Bone marrow (tissue), 2 donors: ENCODE results near the gene NOG.

Source experiments
- DNase-seq, 2 donors: peaks; one replicate each; lab custom pipeline; 2025; lab: John Stamatoyannopoulos, UW

NOG gene

DNA sequence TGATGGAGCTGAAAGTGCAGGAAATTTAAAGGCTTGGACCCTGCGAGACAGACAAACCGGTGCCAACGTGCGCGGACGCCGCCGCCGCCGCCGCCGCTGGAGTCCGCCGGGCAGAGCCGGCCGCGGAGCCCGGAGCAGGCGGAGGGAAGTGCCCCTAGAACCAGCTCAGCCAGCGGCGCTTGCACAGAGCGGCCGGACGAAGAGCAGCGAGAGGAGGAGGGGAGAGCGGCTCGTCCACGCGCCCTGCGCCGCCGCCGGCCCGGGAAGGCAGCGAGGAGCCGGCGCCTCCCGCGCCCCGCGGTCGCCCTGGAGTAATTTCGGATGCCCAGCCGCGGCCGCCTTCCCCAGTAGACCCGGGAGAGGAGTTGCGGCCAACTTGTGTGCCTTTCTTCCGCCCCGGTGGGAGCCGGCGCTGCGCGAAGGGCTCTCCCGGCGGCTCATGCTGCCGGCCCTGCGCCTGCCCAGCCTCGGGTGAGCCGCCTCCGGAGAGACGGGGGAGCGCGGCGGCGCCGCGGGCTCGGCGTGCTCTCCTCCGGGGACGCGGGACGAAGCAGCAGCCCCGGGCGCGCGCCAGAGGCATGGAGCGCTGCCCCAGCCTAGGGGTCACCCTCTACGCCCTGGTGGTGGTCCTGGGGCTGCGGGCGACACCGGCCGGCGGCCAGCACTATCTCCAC is at the start of gene NOG:
Gene NOG, plus strand, starts transcription at position 54 of the 674 bp plus-strand sequence. Its CDS starts 525 bp downstream, at position 579.
- DNase-seq: peak in 1 of 2 donors; percentile 52

DNA sequence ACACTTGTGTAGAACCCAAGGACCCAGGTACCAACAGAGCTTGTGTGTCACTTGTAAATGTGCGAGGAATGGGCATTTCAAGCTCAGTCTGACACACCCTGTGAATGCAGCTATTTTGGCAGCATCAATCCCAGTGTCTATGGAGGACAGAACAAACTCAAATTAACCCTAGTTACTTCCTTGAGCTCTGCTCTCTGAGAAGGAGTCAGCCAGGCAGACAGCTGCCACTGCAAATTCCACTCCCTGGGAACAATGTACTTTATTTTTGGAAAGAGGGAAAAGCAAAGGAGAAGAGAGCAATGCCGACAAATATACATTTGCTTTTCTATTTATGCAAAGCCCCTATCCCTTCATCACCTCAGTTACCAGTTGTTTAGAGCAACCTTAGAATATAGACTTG is 48.4 kb upstream of the NOG start:
- no peak for DNase-seq

DNA sequence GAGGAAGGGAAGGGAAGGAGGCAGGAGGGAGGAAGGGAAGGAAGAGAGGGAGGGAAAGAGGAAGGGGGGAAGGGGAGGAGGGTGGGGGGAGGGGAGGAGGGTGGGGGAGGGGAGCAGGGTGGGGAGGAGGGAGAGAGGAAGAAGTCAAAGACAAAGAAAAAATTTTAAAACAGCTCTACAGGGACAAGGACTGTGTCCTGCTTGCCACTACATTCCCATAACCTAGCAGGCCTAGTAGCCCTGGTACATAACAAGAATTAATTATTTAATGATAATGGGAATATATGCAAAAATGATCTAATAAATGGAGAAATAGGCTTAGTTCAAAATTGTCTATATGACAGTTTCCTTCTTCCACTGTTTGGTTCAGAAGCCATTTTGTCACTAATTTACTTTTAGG is 47.6 kb upstream of the NOG start:
- DNase-seq: no peak

DNA sequence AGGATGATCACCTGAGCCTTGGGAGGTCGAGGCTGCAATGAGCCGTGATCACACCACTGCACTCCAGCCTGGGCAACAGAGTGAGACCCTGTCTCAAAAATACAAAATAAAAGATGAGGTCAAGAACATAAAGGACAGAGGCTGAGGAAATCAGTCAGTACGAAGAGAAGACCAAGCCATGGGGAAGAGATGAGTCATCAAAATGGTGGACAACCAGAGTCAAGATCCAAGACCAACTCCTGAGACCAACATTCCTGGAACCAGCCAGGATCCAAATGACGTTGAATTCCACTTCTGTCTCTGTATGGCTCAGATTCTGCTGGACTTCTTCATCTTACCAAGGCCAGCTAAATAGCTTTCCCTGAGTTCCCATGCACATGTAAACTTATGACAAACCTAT is 44.8 kb upstream of the NOG start:
- no peak for DNase-seq

DNA sequence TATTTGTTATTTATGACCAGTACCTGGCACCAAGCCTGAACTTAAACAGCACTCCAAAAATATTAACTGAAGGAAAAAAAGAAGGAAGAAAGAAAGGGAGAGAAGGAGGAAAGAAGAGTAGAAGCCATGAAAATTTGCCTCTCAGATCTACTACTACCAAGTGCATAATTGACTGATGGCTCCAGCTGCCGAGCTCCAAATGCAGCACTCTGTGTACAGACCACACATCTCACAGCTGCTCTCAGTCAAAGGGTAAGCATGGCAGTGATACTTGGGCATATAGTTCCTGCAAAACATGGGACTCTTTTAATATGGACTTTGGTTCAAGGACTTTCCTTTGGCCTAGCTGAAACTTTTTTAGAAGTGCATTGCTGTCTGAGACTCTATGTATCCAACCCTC is 44.0 kb upstream of the NOG start:
- no peak for DNase-seq

DNA sequence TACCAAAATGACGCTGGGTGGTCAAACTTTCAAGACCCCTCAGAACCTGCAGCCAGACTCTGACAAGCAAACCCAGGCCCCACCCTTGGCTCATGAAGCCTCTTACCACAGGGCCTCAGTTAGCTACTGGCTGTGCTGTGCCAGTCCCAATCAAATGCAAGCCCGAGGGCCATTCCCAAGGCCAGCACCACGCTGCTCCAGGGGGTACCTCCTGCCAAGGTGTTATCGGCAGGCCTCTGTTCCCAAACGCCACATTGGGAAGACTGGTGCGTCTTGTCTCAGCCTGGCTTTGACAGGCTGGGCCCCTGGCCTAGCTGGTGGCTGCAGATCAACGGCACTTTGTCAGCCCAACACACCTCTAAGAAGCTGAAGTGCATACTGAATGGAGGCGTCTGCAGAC is 35.8 kb upstream of the NOG start:
- DNase-seq: no peak

DNA sequence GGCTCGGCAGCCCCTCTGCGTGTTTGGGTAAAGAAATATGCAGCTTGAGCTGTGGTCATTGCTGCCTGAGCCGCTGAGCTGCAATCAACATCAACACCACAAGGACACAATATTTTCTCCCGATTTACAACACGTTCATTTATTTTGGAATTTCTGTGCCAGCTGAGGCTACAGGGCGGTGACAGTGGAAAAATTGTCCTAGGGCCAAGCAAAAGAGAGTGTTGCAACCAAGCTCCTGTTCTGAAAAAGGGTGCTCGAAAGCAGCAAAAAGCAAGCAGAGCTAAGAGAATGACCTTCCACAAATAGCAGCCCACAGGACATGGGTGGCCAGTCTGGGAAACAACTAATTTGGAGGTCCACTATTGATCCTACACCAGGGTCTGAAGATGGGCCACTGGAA is 35.4 kb upstream of the NOG start:
- DNase-seq: no peak

DNA sequence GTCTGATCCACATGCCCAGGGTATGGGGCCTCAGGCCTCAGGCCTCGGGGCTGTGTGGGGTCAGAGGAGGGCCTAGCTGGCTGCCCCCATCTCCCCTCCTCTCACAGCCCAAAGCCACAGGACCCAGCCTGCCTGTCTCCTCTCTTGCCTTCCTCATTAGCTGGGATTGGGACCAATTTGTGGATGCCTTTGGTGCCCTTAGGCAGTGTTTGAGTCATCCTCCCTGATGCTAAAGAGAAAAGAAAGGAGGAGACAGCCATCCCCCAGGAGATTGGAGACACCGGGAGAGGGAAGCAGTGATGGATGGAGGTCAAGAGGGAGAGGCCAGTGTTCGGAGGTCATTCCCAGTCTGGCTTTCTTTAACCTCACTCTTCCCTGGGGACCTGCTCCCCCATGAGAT is 23.3 kb upstream of the NOG start:
- no peak for DNase-seq

DNA sequence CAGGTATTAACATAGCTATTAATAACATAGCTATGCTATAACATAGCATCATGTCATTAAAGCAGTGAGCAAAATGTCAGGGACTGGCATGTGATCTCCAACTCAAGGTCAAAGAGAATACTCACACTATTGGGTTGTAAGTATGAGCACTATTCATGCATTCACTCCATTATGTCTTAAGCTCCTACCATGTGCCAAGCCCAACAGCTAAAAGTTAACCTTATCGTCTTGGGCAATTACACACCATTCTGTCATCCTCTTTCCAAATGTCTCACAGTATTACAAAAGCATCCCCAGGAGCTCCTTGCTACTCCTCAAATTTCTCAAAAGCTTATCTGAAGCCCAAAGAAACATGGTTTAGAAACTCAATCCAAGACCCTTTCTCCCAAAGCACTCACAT is 22.0 kb upstream of the NOG start:
- no peak for DNase-seq

DNA sequence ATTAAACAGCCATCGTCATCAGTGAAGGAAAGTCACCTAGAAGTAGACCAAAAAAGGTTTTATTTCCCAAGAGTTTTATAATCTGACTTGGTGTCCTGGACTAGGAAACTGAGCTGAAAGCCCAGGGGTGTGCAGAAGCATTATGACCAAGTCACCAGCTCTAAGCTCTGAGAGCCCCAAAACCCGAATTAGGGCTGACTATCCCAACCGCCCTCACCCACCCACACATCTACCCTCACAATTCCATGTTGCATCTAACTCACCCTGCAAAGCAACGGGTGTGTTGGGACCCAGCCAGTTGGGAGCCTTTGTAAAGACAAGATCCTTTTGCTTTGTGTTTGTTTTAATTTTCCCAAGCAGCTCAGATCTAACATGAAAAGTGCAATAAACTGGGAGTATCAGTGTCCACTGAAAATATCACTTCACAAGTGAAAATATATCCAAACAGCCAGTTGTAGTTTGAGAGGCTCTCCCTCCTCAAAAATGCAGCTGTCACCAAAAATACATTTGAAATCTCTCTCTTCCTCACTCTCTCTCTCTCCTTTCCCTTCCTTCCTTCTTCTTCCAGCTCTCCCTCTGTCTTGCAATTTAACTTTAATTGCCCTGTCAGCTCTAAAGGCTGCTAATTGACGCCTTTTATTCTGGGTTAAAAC is 16.2 kb upstream of the NOG start:
- no peak for DNase-seq

DNA sequence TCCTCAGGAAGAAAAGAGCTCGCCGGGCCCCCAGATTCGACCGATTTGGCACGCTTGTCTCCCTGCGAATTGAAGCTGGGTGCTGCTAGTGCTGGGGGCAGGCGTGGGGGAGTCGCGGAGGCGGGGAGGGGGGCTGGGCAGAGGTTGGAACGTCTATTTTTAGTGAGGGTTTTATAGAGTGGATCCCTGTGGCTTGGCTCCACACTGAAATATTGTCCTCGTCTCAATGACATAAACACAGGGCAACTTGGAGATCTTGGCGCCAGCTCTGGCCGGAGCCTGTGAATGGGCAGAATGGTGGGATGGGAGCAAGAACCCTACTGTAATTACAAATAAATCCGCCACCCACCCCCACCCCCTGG is 15.7 kb upstream of the NOG start:
- no peak for DNase-seq

DNA sequence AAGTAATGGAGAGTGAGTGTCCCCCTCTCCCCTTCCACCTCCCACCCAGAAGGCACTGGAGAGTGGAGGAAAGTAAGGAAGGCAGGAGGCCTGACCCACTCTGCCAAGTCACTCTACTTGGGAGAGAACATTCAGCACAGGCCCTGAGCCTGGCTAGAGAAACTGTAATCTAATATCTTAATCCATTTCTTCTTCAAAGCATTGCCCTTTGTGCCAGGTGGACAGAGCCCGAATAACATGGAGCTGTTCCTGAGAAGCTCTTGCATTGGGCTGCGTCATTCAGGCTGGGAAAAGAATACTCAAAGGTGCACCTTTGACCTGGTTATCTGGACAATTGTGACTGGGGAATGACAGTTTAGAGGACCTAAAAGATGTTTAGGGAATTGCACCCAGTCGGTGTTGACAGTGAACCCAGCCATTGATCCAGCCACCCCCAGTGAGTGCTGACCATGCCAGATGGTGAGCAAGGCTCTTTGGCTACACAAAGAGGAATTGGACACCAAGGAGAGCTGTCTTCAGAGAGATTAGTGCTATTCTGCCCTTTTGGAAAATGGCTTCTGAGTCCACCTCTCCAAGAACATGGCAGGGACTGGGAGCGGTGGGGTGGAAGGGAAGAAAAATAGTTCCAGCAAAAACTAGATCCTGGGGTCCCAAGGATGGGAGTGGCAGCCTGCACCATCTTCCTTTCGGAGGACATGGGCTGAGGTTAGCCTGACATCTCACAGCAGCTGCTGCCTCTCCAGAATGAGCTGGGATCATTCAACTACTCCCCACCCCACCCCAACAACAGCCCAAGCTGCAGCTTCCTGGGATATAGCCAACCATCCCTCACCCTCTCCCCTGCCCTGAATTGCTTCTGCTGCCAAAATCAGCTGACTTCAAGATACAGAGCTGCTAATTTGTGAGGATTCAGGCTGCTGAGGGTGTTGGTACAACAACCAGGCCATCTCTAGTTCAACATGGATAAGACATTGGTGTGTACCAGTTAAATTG is 11.6 kb upstream of the NOG start:
- DNase-seq: no peak

DNA sequence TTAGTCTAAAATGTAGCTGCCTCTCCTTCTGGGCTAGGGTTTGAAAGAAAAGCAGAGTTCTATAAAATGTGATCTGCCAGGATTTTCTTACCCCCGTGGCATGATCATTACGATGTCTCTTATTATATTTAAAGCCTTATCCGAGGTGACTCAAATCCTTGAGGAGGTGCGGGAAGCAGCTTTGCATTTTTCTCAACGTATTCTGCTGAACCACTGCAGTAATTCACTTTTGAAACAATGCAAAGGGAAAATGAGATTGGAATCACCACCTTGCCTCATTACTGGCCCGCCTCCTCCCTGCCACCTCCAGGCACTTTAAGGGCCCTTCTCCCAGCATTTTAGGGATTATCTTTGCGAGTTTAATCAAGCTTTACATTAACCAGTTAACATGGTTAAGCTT is 9.7 kb upstream of the NOG start:
- DNase-seq: no peak

DNA sequence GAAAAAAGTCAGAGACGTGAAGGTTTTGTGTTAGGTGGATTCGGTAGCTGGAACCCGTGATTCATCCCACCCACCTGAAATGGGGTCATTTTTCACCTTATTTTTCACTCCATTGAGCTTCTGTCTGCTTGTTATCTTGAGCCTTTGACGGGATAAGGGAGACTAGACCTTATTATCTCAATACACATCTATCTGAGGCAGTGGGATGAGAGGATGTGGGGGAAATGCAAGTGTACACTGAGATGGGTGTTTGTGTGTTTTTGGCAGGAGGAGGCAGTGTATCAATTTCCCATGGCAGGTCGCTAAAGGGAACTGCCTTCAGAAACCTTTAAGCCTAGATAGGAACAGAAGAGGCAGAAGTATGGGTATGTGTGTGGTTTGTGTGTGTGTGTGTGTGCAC is 6.2 kb upstream of the NOG start:
- DNase-seq: no peak

DNA sequence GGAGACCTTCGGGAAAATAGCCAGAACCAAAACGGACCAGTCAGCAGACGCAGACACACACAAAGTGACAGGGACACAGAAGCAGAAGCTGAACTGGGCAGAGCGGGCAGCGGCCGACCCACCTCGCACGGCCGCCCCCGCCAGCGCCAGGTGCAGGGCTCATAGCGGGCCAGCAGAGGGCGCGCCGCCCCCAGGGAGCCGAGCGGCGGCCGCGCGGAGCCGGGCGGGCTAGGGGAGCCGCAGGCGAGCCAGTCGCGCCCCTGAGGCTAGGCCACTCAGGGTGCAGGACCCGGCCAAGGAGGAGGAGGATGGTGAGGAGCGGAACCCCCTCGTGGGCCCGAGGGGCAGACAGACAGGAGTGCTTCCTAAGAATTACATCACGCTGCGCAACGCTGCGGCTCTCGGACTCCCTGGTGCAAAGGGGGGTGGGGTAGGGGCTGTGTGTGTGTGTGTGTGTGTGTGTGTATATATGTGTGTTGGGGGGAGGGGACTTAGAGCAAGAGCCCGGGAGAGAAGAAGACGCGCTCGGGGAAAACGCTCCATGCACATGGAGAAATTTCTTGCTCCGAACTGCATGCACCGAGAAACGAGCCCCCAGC is 913 bp upstream of the NOG start:
- peak; percentile 25 to 26 for DNase-seq

DNA sequence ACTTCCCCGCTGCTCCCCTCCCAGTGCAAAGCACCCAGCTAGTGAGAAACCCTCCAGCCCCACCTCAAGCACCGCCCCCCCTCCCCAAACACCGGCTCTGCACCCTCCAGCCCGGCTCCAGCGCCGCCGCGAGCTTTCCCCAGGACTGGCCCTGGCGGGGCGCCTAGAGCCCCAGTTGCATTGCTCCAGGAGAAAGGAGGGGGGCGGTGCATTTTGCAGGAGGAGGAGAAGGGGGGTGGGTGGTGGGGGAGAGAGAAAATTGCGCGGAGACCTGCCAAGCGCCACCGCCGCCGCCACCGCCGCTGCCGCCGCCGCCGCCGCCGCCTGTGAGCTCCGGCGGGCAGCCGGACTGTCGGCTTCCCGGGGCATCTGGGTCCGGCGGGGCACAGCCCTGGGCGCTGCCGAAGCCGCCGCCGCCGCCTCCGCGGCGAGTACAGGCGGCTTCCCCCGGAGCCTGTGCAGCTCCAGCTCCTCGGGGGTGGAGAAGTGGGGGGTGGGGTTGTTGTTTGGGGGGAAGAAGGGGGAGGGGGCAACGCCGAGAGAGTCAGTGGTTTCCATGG is 333 bp upstream of the NOG start:
- DNase-seq: peak in 1 of 2 donors; percentile 46

DNA sequence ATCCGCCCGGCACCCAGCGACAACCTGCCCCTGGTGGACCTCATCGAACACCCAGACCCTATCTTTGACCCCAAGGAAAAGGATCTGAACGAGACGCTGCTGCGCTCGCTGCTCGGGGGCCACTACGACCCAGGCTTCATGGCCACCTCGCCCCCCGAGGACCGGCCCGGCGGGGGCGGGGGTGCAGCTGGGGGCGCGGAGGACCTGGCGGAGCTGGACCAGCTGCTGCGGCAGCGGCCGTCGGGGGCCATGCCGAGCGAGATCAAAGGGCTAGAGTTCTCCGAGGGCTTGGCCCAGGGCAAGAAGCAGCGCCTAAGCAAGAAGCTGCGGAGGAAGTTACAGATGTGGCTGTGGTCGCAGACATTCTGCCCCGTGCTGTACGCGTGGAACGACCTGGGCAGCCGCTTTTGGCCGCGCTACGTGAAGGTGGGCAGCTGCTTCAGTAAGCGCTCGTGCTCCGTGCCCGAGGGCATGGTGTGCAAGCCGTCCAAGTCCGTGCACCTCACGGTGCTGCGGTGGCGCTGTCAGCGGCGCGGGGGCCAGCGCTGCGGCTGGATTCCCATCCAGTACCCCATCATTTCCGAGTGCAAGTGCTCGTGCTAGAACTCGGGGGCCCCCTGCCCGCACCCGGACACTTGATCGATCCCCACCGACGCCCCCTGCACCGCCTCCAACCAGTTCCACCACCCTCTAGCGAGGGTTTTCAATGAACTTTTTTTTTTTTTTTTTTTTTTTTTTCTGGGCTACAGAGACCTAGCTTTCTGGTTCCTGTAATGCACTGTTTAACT is 1.0 kb downstream of the NOG start:
- peak in 1 of 2 donors; percentile 52 for DNase-seq

DNA sequence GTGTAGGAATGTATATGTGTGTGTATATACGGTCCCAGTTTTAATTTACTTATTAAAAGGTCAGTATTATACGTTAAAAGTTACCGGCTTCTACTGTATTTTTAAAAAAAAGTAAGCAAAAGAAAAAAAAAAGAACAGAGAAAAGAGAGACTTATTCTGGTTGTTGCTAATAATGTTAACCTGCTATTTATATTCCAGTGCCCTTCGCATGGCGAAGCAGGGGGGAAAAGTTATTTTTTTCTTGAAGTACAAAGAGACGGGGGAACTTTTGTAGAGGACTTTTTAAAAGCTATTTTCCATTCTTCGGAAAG is 1.6 kb downstream of the NOG start:
- no peak for DNase-seq

DNA sequence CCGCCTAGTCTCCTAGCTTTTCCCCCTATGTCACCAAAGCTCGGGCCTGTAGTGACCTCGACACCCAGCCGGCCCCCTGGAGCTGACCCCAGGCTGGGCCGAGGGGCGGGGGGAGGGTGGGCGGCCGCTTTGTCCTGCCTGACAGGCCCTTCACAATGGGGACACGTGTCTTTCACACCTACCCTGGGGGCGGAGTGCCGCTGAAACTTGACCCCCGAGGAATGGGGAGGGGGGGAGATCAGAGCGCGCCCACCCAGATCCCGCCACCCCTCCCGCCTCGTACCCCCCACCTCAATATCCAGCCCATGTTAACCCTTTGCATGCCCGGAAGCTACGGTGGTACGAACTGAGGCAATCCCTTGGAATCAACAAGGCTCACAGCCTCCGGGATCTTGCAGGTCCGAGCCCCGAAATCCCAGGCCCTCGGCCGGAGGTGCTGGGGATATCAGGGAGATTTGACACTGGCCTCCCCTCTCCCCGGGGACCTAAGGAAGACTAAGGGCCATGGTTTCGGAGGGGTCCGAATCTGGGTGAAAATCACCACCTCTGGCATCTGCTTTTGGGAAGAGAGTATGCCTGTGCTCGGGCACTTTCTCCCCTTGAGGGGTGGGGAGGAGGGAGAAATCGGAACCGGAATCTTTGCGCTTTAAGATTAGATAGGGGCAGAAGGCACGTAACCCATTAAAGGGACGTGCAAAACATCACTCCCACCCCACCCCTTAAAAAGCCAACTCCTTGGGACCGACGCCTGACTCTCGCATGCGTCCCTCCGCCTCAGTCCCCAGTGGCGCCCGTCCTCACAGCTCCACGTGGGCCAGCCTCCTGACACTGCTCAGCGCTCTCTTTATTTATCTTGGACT is 2.6 kb downstream of the NOG start:
- no peak for DNase-seq

DNA sequence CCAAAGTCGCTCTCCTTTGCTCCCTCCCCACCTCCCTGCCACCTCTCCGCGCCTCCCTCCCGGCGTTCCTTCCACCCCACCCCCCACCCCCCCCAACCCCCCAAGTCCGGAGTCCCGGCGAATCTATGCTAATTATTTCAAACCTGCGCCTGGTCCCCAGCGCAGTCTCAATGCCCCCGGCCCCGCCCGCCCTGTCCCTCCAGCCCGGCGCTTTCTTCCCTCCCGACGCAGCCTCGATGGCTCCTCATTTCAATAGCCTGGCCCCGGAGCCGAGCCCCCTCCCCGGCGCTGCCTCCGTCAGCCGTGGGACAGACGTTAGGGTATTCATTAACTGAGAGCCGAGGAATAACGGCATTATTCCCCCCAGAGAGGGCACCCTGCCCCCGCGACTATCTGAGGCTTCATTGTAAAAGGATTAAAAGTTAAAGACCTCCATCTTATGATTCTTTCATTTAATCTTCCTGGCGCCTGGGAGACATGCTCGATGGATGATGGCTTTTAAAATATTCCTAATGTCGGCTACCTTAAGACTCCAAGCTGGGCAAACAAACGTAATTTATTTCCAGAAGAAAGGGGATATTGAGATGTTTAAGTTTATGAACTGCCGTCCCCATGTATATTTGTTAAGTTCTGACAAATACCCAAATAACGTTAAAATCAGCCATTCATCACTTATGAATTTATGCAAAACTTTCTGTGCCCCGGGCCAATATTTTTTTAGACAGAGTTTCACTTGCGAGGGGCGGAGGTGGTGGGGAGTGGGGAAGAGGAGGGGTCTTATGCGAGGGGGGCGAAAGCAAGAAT is 3.4 kb downstream of the NOG start:
- DNase-seq: no peak
